ENCODE data around the gene HORMAD2. TPM values are rescaled to one million over a fixed set of nuclear protein-coding genes. Genes with fewer than 3 reads are reported as not detected.

The HORMAD2 gene
- total RNA-seq, 1 donor from 2014 or later, result not detected

- peak overlapping the region; percentile 48 for H3K27ac Mint-ChIP-seq
- no peak overlapping the region for H3K4me3 Mint-ChIP-seq
- no peaks in the 10 kb centered on the region for H3K9me3 Mint-ChIP-seq
- no peaks in the 10 kb centered on the region for H3K36me3 Mint-ChIP-seq
- no peaks in the 10 kb centered on the region for H3K27me3 Mint-ChIP-seq (ENCODE audit: low read depth)
- peaks cover 25% of the 10 kb centered on the region for H3K4me1 Mint-ChIP-seq
- DNase-seq (ENCODE audit: low spot score in 2 of 2, unreplicated experiment in 2 of 2), result no peak
- TF ChIP-seq, protein P1, sequence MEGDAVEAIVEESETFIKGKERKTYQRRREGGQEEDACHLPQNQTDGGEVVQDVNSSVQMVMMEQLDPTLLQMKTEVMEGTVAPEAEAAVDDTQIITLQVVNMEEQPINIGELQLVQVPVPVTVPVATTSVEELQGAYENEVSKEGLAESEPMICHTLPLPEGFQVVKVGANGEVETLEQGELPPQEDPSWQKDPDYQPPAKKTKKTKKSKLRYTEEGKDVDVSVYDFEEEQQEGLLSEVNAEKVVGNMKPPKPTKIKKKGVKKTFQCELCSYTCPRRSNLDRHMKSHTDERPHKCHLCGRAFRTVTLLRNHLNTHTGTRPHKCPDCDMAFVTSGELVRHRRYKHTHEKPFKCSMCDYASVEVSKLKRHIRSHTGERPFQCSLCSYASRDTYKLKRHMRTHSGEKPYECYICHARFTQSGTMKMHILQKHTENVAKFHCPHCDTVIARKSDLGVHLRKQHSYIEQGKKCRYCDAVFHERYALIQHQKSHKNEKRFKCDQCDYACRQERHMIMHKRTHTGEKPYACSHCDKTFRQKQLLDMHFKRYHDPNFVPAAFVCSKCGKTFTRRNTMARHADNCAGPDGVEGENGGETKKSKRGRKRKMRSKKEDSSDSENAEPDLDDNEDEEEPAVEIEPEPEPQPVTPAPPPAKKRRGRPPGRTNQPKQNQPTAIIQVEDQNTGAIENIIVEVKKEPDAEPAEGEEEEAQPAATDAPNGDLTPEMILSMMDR (IDR thresholded peaks at IDR 0.05; ENCODE audit: unreplicated experiment), result no peak
These were observed 139.5 kb downstream of the HORMAD2 start for GRCh38 chr22:30219668-30220278.

- H3K27ac Mint-ChIP-seq, result peak overlapping the region; percentile 48
- no peaks in the 10 kb centered on the region for H3K36me3 Mint-ChIP-seq
- DNase-seq (ENCODE audit: low spot score in 2 of 2, unreplicated experiment in 2 of 2), result no peak
- H3K4me1 Mint-ChIP-seq, result peaks cover 22% of the 10 kb centered on the region
- H3K4me3 Mint-ChIP-seq, result no peak overlapping the region
- TF ChIP-seq, protein P1 (IDR thresholded peaks at IDR 0.05; ENCODE audit: unreplicated experiment), result no peak
- no peaks in the 10 kb centered on the region for H3K27me3 Mint-ChIP-seq (ENCODE audit: low read depth)
- H3K9me3 Mint-ChIP-seq, result peaks cover 4% of the 10 kb centered on the region
These were observed 140.2 kb downstream of the HORMAD2 start for GRCh38 chr22:30220338-30221012.

- H3K36me3 Mint-ChIP-seq, result no peaks in the 10 kb centered on the region
- TF ChIP-seq, protein P1 (IDR thresholded peaks at IDR 0.05; ENCODE audit: unreplicated experiment), result no peak
- no peak for DNase-seq (ENCODE audit: low spot score in 2 of 2, unreplicated experiment in 2 of 2)
- H3K4me3 Mint-ChIP-seq, result no peak overlapping the region
- H3K9me3 Mint-ChIP-seq, result peaks cover 4% of the 10 kb centered on the region
- H3K27me3 Mint-ChIP-seq (ENCODE audit: low read depth), result no peaks in the 10 kb centered on the region
- H3K4me1 Mint-ChIP-seq, result peaks cover 22% of the 10 kb centered on the region
- H3K27ac Mint-ChIP-seq, result no peak overlapping the region
These were observed 141.1 kb downstream of the HORMAD2 start for GRCh38 chr22:30221121-30221992.

DNA sequence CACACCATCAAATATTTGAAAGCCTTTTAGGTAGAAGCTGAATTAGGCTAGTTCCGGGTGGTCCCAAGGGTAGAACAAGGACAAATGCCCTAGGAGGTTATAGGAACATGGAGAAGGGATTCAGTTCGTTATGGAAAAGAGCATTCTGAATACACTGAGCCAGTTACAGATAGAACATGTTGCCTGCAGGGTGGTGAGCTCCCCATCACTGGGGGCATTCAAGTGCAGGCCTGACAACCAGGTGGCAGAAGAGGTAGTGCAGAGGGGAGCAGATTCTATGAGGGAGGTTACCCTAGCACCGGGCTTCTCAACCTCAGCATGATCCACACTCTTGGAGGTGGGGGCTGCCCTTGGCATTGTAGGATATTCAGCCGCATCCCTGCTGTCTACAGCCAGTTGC lies 142.1 kb downstream of the HORMAD2 start:
- TF ChIP-seq, protein P1 (IDR thresholded peaks at IDR 0.05; ENCODE audit: unreplicated experiment), result no peak
- H3K4me3 Mint-ChIP-seq, result no peak overlapping the region
- no peaks in the 10 kb centered on the region for H3K27me3 Mint-ChIP-seq (ENCODE audit: low read depth)
- H3K4me1 Mint-ChIP-seq, result peaks cover 21% of the 10 kb centered on the region
- H3K27ac Mint-ChIP-seq, result no peak overlapping the region
- DNase-seq (ENCODE audit: low spot score in 2 of 2, unreplicated experiment in 2 of 2), result no peak
- H3K9me3 Mint-ChIP-seq, result peaks cover 4% of the 10 kb centered on the region
- no peaks in the 10 kb centered on the region for H3K36me3 Mint-ChIP-seq

- Mint-ChIP-seq H3K4me3 (no peak overlapping the region), H3K27ac (peak overlapping the region; percentile 66), H3K27me3 (ENCODE audit: low read depth) (no peaks in the 10 kb centered on the region), H3K36me3 (no peaks in the 10 kb centered on the region), H3K4me1 (peaks cover 17% of the 10 kb centered on the region), H3K9me3 (peaks cover 4% of the 10 kb centered on the region)
- TF ChIP-seq, protein P1 (IDR thresholded peaks at IDR 0.05; ENCODE audit: unreplicated experiment), result no peak
- no peak for DNase-seq (ENCODE audit: low spot score in 2 of 2, unreplicated experiment in 2 of 2)
These were observed 143.0 kb downstream of the HORMAD2 start for GRCh38 chr22:30223303-30223702.
